Measurements from ENCODE around the gene BICC1.
"Not testable (repeated sequence)": the region's sequence is repeated elsewhere in the genome, so short reads cannot be mapped to it uniquely, and the experiment has no call there.

The BICC1 gene

DNA sequence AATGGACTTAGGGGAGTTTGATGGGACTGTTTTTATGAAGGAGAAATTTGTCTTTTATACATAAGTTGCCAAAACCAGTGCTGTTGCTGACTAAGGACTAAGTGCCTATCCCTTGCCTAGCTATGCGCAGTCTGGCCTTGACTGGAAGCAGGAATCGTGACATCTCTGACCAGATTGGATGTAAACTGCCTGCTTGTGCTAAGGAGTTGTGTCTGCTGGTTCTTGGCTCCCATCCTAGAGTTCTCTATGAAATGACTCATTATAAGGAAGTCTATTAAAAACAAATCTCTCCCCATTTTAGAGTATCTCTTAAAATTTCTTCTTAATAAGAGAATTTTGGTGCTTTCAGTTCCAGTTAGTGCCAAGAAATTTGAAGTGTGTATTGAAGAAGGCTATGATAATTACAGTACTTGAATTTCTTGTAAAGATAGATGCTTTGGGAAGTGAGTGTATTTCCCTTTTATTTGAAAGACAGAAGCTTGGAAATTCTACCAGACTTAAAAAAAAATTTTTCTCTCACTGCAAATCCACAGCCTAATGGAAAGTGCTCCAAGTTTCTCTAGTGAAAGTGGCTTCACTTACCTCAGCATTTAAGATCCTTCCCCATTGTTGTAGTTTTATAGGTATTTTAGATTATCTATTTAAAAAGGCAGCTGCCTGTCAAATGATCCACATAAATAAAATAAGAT, 77.6 kb downstream of the BICC1 start:
- Mint-ChIP-seq H3K4me3 (no peak overlapping the region), H3K27me3 (no peaks in the 10 kb centered on the region), H3K9me3 (no peaks in the 10 kb centered on the region), H3K27ac (no peak overlapping the region), H3K4me1 (ENCODE audit: low read depth) (no peaks in the 10 kb centered on the region), H3K36me3 (ENCODE audit: low read depth) (no peaks in the 10 kb centered on the region)

DNA sequence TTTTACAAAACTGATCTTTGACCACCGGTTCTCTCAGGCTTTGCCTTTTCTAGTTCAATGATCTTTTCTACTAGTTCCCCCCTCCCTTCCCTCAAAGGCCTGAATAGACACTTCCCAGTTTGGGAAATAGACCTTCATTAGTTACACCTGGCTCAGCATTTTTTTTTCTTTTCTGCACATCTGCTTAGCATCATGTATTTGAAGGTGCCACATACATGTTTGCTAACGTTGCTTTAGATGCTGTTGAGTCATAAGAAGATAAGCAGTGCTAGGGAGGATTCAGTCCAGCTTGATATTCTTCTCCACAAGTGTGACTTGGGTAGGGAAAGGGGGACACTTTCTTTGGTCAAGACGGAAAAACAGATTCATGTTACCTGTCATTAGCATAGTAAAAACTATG, 78.3 kb downstream of the BICC1 start:
- H3K27ac Mint-ChIP-seq = no peak overlapping the region
- H3K4me3 Mint-ChIP-seq = no peak overlapping the region
- no peaks in the 10 kb centered on the region for H3K27me3 Mint-ChIP-seq
- no peaks in the 10 kb centered on the region for H3K4me1 Mint-ChIP-seq (ENCODE audit: low read depth)
- H3K36me3 Mint-ChIP-seq (ENCODE audit: low read depth) = no peaks in the 10 kb centered on the region
- peaks cover 4% of the 10 kb centered on the region for H3K9me3 Mint-ChIP-seq

DNA sequence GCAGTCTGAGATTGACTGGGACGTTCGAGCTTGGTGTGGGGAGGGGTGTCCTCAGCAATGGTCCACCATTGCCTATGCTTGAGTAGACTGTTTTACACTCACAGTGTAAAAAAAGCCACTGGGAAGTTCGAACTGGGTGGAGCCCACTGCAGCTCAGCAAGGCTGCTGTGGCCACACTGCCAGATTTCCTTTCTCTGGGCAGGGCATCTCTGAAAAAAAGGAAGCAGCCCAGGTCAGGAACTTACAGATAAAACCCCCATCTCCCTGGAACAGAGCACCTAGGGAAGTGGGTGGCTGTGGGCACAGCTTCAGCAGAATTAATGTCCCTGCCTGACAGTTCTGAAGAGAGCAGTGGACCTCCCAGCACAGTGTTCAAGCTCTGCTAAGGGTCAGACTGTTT, 80.3 kb downstream of the BICC1 start:
- no peaks in the 10 kb centered on the region for H3K27me3 Mint-ChIP-seq
- H3K36me3 Mint-ChIP-seq (ENCODE audit: low read depth) = no peaks in the 10 kb centered on the region
- no peak overlapping the region for H3K4me3 Mint-ChIP-seq
- H3K9me3 Mint-ChIP-seq = peaks cover 13% of the 10 kb centered on the region
- no peaks in the 10 kb centered on the region for H3K4me1 Mint-ChIP-seq (ENCODE audit: low read depth)
- no peak overlapping the region for H3K27ac Mint-ChIP-seq

DNA sequence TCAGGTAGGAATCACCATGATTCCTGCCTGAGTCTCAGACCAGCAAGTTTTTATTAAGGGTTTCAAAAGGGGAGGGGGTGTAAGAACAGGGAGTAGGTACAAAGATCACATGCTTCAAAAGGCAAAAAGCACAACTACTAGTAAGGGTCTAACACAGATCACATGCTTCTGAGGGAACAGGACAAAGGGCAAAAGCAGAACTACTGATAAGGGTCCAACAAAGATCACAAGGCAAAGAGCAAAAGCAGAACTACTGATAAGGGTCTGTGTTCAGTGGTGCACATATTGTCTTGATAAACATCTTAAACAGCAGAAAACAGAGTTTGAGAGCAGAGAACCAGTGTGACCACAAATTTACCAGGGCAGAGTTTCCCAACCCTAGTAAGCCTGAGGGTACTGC, 84.5 kb downstream of the BICC1 start:
- not testable (repeated sequence) for H3K27ac Mint-ChIP-seq; H3K27me3 Mint-ChIP-seq; H3K4me1 Mint-ChIP-seq (ENCODE audit: low read depth); H3K36me3 Mint-ChIP-seq (ENCODE audit: low read depth); H3K4me3 Mint-ChIP-seq
- peaks cover 13% of the 10 kb centered on the region for H3K9me3 Mint-ChIP-seq

DNA sequence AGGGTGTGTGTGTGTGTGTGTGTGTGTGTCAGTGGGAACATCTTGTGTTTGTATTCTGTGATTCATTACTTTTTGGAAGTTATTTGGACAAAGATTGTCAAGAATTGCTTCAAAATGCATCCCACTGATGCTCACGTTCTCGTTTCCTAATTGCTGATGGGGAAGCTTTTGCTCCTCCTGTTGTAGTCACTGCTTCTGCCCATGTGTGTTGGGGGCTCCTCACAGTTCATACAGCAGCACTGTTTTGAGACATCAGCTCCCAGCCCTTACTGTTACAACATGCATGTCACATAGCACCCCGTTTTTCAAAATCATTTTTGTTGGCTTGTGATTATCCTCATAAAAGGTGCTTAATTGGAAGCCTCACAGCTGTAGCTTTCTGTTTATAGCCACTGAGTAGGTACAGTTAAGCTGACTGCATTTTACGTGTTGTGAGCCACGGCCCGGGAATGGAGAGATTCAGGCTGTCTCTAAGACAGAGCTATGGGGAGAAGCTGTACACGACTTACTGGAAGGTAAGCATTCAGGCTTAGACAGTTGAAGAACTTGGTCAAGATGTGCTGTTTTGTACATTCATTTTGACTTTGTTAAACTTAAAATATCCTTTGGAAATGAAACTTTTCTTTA, 87.4 kb downstream of the BICC1 start:
- H3K4me1 Mint-ChIP-seq (ENCODE audit: low read depth) = no peaks in the 10 kb centered on the region
- H3K4me3 Mint-ChIP-seq = no peak overlapping the region
- peaks cover 13% of the 10 kb centered on the region for H3K9me3 Mint-ChIP-seq
- H3K27me3 Mint-ChIP-seq = no peaks in the 10 kb centered on the region
- H3K27ac Mint-ChIP-seq = no peak overlapping the region
- H3K36me3 Mint-ChIP-seq (ENCODE audit: low read depth) = no peaks in the 10 kb centered on the region

DNA sequence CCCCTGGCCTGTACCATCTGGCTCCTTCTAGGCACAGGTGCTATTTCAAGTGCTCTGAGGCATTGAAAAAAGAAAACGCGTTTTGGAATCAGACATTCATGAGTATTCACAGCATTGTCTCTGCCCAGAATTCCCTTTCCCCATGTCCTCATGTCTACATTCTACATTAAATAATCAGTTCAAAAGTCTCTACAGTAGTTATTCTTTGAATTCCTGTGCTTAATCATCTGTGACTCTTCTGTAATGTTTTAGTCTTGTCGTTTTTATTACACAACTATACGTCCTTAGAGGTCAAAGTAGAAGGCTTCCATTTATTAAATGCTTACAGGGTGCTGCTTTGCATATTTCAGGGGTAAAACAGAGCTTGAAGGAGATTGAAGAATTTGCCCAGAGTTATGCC, 95.7 kb downstream of the BICC1 start:
- Mint-ChIP-seq H3K9me3 (peaks cover 3% of the 10 kb centered on the region), H3K27ac (no peak overlapping the region), H3K4me1 (ENCODE audit: low read depth) (no peaks in the 10 kb centered on the region), H3K4me3 (no peak overlapping the region), H3K36me3 (ENCODE audit: low read depth) (no peaks in the 10 kb centered on the region), H3K27me3 (no peaks in the 10 kb centered on the region)

DNA sequence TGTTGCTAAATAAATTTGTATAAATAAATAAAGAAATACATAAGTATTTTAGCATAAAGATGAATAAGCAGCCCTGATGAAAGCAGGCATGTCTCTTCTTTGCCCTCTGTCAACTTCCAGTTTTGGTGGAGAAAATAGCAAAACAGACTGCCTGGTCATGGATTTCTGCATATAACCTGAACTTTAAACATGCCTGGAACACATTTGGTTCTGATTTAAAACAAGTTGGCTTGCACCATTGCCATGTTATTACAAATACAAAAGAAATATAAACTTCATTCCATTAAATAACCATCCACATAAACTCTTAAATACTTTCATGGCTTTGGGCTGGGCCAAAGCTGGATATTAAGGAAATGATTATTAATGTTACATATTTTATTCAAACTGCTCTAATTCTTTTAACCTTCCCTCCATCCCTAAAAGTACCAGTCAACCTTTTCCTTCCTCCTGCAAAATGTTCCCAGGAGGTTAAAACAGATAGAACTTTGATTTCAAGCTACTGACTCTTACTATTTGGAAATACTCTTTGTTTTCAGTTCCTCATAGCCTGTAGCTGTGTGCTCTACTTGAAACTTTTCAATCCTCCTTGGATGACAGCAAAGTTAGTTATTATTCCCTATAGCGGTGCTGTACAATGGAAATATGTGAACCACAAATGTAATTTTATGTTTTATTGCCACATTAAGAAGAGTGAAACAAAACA, 96.3 kb downstream of the BICC1 start:
- Mint-ChIP-seq H3K36me3 (ENCODE audit: low read depth) (no peaks in the 10 kb centered on the region), H3K4me1 (ENCODE audit: low read depth) (no peaks in the 10 kb centered on the region), H3K9me3 (peaks cover 3% of the 10 kb centered on the region), H3K27me3 (no peaks in the 10 kb centered on the region), H3K4me3 (no peak overlapping the region), H3K27ac (no peak overlapping the region)

DNA sequence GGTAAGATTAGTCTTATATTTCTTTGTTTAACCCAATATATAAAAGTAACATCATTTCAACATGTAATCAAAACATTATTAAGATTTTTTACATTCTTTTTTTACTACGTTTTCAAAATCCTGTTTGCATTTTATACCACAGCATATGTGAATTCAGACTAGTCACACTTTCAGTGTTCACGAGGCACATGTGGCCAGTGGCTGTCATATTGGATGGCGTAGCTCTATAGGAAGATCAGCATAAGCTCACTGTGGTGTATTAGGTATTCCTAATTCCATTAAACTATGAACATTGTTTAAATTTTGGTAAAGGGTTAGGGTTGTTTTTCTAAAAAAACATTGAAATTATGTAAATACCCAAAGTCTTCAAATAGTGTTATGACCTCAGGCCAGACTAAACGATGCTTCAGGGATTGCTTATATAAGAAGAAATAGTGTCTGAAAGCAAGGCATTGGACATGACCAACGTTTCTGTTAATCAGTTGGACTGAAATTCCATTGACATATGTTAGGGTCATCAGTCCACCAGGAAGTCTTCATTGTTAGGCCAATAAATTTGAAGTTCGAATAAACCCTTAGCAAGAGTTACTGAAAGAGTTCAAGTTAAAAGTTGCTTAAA, 97.0 kb downstream of the BICC1 start:
- H3K4me1 Mint-ChIP-seq (ENCODE audit: low read depth) = no peaks in the 10 kb centered on the region
- no peak overlapping the region for H3K4me3 Mint-ChIP-seq
- H3K36me3 Mint-ChIP-seq (ENCODE audit: low read depth) = no peaks in the 10 kb centered on the region
- H3K27ac Mint-ChIP-seq = no peak overlapping the region
- no peaks in the 10 kb centered on the region for H3K27me3 Mint-ChIP-seq
- peaks cover 3% of the 10 kb centered on the region for H3K9me3 Mint-ChIP-seq

DNA sequence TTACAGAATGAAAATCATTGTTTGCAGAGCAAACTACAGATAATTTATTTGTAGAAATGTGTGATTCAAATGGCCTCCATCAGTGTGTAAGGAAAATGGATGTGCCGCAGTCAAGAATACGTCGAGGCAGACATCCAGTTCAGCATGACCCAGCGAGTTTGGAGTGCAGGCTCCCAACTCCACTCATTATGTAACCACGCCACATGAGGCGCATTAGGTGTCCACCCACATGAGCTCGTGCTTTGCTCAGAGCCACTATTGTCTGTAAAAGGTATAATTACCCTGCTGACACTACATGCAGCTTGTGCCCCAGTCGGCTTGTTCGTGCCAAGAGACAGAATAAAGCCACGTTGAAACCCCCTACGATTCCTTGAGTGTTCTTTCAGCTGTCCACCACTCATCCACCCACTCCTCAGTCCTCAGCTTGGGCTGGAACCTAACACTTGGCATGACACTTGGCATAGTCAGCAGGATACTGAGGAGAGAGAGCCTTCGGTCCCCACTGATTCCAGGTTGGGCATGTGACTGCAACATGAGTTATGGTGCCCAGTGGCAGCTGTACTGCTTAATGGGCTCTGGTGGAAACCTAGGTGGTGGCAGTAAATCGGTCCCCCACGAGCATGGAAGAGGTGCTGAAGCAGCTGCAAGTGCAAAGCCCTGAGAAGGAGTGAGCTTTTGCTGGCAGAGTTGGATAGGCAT, 102.7 kb downstream of the BICC1 start:
- Mint-ChIP-seq H3K4me3 (no peak overlapping the region), H3K36me3 (ENCODE audit: low read depth) (no peaks in the 10 kb centered on the region), H3K9me3 (no peaks in the 10 kb centered on the region), H3K27ac (no peak overlapping the region), H3K27me3 (no peaks in the 10 kb centered on the region), H3K4me1 (ENCODE audit: low read depth) (no peaks in the 10 kb centered on the region)

DNA sequence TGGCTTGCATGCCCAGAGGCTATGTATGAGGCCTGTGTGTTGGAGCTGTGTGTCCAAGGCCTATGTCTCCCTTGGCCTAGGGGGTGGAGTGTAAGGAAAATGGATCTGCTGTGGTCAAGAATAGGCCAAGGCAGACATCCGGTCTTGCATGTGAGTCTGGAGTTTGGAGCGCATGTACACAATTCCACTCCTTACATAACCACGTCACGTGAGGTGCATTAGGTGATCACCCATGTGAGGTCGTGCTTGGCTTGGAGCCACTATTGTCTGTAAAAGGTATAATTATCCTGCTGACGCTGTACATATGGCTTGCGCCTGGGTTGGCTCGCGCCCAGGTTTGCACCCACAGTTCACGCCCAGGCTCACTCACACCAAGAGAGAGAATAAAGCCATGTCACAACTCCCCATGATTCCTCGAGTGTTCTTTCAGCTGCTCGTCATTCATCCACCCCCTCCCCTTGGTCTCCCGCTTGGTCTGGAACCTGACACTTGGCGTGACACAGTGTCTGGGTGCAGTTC, 105.5 kb downstream of the BICC1 start:
- Mint-ChIP-seq H3K27me3 (no peaks in the 10 kb centered on the region), H3K27ac (no peak overlapping the region), H3K4me1 (ENCODE audit: low read depth) (no peaks in the 10 kb centered on the region), H3K4me3 (no peak overlapping the region), H3K36me3 (ENCODE audit: low read depth) (no peaks in the 10 kb centered on the region), H3K9me3 (no peaks in the 10 kb centered on the region)

DNA sequence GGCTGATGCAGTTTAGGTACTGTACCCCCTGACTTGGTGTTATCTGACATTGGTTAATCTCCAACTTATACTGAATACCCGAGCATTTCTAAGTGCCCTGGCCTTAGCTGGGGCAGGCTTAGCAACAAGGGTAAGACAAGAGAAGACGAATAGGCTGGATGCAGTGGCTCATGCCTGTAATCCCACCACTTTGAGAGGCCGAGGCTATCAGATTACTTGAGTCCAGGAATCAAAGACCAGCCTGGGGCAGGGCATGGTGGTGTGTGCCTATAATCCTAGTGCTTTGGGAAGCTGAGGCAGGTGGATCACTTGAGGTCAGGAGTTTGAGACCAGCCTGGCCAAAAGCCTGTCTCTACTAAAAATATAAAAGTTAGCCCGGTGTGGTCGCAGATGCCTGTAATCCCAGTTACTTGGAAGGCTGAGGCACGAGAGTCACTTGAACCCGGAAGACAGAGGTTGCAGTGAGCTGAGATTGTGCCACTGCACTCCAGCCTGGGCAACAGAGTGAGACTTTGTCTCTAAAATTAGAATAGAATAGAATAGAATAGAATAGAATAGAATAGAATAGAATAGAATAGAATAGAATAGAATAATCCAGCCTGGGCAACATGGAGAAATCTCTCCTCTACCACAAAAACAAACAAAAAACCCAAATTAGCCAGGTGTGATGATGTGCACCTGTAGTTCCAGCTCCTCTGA, 108.9 kb downstream of the BICC1 start:
- H3K4me3 Mint-ChIP-seq = no peak overlapping the region
- no peaks in the 10 kb centered on the region for H3K4me1 Mint-ChIP-seq (ENCODE audit: low read depth)
- H3K27ac Mint-ChIP-seq = no peak overlapping the region

DNA sequence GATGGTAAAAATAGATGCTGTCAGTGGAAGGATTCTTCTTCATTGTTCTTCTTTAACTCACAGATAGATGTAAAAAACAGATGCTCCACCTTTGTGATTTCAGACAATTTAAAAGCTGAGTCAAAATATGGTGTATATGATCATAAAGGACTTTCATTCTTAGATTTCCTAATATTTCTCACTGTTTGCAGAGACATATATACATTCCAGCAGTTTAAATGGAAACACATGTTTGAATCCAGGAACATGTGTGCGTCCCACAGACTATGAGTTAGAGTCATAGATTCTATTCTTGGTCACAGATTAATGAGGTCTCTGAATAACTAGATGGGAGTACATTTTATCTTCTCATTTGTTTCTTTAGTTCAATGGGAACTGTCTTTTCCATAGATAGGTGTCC, 109.6 kb downstream of the BICC1 start:
- no peaks in the 10 kb centered on the region for H3K4me1 Mint-ChIP-seq (ENCODE audit: low read depth)
- H3K4me3 Mint-ChIP-seq = no peak overlapping the region
- H3K27ac Mint-ChIP-seq = no peak overlapping the region
- H3K27me3 Mint-ChIP-seq = no peaks in the 10 kb centered on the region
- H3K36me3 Mint-ChIP-seq (ENCODE audit: low read depth) = no peaks in the 10 kb centered on the region
- no peaks in the 10 kb centered on the region for H3K9me3 Mint-ChIP-seq

More for the DNA sequence above, 108.9 kb downstream of the BICC1 start:
- no peaks in the 10 kb centered on the region for H3K9me3 Mint-ChIP-seq
- no peaks in the 10 kb centered on the region for H3K27me3 Mint-ChIP-seq
- H3K36me3 Mint-ChIP-seq (ENCODE audit: low read depth) = no peaks in the 10 kb centered on the region

DNA sequence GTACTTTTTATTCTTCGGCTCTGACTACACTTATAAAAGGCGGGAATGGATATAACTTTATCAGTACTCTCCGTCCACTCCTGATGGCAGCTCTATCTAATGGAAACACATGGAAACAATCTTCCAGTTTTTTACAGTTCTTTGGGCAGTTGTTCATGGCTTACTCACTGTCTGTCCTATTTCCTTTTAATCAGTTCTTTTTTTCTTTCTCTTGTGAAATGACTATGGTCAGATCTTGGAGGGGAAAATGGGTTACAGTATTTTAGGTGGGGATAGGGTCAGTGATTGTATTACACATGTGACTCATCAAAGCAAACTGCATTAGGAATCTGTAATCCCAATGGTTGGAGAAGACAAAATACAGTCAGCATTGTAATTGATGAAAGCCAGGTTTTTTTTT, 112.4 kb downstream of the BICC1 start:
- Mint-ChIP-seq H3K9me3 (no peaks in the 10 kb centered on the region), H3K27ac (no peak overlapping the region), H3K36me3 (ENCODE audit: low read depth) (no peaks in the 10 kb centered on the region), H3K4me3 (no peak overlapping the region), H3K4me1 (ENCODE audit: low read depth) (no peaks in the 10 kb centered on the region), H3K27me3 (no peaks in the 10 kb centered on the region)

DNA sequence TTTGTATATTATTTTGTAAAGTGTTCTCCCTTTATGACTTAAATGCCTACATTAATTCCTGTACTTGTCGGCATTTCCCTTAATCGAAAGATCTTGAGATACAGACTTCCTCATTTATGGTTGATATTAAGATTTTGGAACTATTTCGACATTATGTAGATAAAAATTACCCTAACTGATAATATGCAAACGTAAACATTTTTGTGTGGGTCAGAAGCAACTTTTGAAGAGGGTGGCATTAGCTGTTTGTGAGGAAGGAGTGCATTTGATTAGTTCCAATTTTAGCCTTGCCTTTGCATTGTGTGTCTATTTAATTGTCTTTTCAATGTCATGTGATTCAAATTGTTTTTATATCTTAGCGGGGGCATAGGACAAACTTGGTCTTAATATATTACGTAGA, 114.7 kb downstream of the BICC1 start:
- H3K4me3 Mint-ChIP-seq = no peak overlapping the region
- no peaks in the 10 kb centered on the region for H3K4me1 Mint-ChIP-seq (ENCODE audit: low read depth)
- H3K9me3 Mint-ChIP-seq = no peaks in the 10 kb centered on the region
- H3K27me3 Mint-ChIP-seq = no peaks in the 10 kb centered on the region
- no peaks in the 10 kb centered on the region for H3K36me3 Mint-ChIP-seq (ENCODE audit: low read depth)
- H3K27ac Mint-ChIP-seq = no peak overlapping the region
